ENCODE results near the gene PPP2R5B.

The PPP2R5B gene

DNA sequence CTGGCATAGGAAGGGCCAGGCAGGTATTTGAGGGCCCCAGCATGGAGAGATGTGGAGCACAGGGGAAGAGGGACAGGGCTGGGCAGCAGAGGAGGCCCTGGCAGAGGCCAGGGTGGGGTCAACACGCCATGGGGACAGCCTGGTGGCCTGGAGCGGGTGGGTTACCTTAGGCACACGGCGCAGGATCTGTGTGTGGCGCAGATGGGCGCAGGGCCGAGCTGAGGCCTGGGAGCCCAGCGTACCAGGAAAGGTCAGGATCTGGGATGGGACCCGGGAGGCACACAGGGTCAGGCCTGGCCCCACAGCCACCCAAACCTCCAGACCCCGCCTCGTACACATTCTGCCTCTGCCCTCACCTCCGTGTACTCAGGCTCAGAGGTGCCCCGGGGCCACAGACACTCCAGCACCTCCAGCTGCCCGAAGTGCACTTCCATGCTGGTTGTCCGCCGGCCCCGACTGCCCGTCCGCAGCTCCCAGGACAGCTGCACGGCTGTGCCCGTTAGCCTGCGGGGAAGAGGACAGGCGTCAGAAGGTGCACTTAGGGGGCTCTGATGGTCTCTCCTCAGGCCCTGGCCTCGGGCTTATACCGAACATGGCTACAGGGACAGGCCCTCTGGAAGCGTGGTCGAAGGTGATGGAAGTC lies 13.9 kb upstream of the PPP2R5B start:
- no peak for DNase-seq

DNA sequence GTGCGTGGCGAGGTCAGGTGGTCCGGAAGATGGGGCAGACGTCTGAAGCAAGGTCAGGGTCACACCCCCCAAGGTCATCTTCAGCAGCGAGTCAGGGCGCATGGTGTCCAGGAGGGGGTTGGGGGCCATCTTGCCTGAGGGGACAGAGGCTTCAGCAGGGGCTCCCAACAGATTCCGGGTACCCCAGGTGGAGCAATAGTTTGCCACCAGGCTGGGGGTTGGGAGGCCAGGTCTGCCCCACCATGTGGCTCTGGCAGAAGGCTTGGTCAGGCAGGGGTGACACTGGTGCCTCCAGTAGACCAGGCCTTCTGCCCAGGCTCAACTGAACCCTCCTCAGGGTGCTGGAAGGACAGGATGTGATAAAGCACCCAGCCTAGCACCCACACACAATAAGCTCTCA lies 13.3 kb upstream of the PPP2R5B start:
- no peak for DNase-seq

DNA sequence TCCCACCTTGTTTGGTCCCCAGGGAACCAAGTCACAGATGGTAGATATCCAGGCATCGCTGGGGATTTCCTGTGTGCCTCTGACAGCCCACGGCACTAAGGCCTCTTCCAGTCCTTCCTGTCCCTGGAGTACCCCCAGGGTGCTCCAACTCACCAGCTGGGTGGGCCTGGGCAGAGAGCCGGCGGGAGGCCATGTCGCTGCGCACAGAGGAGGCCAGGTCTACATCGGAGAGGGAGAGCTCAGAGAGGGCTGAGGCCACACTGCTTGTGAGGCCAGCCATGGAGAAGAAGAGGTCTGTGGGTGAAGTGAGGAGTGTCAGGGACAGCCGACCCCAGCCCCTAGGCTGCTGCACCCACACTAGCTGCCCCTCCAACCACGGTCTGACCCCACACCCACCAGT lies 12.8 kb upstream of the PPP2R5B start:
- no peak for DNase-seq

DNA sequence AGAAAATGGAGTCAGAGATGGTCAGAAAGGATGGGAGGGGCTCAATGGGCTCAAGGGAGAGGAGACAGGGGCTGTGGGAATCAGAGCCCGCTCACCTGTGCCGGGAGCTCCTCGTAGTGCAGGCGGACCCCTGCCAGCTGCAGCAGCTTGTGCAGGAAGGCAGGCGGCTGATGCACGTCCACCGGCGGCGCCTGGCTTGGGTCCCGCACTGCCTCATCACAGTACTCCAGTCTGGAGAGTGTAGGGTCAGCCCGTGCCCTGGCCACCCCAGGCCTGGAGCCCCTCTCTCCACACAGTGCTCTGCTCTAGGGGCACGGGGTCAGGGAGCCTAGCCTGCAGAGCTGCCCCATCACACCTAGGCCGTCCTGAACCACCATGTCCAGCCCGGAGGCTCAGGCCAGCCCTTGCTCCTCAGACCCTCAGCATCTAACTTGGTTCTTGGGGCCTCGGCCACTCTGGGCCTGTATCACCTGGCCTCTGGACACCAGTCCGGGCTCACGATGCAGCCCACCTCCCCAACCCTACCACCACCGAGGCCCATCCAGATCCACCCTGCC lies 11.2 kb upstream of the PPP2R5B start:
- no peak for DNase-seq

DNA sequence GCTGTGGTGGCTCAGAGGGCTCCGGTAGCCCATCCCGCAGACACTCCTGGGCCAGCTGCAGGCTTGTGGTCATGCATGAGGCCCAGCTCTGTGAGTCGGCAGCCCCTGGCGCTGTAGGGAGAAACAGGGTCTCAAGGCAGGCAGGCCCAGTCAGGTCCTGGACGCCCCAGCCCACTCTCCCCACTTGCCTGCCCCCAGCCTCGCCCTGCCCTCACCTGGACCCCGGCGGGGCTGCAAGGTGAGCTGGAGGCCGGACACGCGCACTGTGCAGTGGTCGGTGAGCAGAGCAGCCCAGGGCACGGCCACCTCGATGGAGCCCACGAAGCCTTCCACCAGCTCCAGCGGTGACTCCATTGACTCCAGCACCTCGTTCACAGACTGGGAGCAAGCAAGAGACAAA lies 10.4 kb upstream of the PPP2R5B start:
- DNase-seq = no peak

DNA sequence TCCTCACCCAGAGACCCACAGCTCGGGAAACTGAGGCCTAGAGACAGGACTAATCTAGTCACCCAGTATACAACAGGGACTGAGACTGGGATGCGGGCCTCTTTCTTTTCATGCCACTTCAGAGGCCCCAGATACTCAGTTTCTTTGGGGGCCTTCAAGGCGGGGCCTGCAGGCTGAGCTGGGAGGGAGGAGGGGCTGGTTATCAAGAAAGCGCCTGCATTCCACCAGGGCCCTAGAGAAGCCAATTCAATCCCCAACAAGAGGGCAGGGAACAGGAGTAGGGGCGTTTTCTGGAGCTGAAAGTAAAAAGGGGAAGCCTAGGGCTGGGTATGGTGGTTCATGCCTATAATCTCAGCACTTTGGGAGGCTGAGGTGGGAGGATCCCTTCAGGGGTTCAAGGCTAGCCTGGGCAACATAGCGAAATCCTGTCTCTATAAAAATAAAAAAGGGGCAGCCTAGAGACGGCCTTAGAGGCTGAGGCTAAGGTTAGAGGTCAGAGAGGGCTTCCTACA lies 9.1 kb upstream of the PPP2R5B start:
- no peak for DNase-seq

DNA sequence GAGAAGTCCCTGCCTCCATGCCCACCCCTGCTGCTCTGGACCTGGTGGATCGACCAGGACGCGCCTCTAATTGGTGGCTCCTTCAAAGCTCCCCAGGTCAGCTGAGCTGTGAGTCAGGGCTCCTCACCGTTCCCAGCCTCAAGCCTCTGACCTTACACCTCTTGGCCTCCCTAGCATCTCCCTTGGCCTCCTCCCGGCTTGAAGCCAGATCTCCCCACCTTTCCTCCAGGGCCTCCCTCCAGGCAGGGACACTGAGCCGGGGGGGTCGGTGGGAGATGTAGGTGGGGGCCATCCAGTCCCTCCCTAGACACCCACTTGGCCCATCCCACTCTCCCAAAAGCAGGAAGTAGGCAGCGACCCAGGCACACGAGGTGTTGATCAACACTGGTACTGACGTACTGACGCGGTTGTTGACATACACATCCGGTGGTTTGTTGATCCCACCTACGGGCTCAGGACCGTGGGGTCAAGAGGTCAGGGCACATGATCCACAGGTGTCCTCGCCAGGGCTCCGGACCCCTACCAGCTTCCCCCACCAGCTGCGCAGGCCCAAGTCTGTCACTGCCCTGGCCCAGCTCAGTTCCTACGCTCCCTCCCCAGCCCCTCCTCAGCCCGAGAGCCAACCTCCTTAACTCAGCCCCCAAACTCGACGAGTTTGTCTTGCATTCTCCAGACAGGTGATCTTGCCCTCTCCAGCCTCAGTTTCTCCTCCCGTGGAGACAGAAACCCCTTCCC lies 8.3 kb upstream of the PPP2R5B start:
- no peak for DNase-seq

DNA sequence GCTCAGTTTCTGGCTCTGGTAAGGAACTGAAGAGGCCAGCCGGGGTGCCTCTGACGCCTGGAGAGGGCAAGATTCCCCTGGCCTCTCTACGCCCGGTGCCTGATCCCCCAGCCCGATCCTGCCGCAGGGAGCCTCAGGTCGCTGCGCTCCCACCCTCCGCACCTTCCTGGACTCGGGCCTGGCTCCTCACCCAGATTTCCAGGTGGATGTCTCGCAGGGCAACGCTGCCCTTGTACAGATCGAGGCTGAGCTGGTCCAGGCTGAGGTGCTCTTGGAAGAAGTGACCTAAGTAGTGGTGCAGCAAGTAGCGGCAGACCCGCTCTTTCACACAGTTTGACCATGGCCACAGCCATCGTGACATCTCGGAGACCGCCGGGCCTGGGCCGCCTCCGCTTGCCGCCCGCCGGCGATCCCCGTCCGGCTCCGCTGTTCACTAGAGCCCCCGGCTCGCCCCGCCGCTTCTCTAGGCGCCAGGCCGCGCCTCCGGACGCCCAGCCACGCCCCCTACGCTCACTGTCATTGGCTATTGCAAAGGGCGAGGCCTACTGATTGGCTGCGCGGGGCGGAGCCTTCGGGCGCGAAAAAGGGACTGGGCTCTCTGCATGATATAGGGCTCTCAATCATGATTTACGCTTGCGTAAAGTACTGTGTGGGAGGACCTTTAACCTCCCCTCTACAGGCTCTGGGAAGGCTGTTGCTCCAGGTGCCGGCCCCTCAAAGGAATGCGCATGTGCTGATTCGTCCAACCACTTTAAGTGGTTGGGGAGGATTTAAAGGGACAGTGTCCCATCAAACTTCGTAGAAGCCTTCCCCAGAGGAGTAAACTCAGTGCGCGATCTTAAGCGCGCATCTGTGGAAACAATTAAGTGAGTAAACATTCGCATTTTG lies 7.5 kb upstream of the PPP2R5B start, which contains the start of gene ATG2A:
TSS of gene ATG2A (minus strand) at position 435 of the 888 bp plus-strand sequence. CDS start at position 361, 74 bp downstream.
- peak; percentile 98 for DNase-seq

DNA sequence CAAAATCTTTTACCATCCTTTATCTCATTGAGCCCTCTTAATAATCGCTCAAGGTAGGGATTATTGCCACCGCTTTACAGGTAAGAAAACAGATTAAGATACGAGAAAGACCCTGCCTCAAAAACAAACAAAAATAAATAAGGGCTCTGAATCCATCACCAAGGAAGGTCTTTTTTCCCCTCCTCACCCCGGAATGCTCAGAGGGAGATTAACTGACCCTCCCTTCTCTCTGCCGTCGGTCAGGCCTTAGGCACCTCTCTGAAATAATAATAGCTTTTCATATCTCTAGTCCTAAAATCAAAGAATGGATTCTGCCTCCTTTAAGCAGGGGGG lies 6.9 kb upstream of the PPP2R5B start:
- no peak for DNase-seq

DNA sequence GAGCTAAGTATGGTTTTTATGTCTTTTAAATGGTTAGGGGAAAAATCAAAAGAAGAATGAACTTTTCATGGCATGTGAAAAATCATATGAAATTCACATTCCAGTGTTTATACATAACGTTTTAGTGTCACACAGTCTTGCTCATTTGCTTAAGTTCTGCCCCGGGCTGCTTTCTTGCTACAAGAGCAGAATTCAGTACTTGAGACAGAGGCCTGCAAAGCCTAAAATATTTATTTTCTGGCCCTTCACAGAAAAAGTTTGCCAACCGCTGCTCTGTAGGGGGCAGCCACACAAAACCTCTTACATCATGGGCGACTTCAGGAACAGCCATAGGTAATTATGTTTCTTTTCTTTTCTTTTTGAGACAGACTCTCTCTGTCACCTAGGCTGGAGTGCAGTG lies 6.5 kb upstream of the PPP2R5B start:
- DNase-seq = no peak

DNA sequence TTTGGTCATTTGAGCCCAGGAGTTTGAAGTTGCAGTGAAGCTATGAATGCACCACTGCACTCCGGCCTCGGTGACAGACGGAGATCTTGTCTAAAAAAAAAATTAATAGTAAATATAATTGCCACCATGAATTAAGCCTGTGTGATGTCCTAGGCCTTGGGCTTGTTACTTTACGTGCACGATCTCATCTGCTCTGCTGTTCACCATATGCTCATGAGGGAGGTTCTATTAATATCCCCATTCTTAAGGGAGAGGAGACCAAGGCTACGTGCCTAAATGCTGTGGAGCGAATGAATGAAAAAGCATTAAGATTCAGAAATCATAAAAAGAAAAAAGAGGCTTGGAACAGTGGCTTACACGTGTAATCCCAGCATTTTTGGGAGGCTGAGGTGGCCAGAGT lies 4.9 kb upstream of the PPP2R5B start:
- no peak for DNase-seq

DNA sequence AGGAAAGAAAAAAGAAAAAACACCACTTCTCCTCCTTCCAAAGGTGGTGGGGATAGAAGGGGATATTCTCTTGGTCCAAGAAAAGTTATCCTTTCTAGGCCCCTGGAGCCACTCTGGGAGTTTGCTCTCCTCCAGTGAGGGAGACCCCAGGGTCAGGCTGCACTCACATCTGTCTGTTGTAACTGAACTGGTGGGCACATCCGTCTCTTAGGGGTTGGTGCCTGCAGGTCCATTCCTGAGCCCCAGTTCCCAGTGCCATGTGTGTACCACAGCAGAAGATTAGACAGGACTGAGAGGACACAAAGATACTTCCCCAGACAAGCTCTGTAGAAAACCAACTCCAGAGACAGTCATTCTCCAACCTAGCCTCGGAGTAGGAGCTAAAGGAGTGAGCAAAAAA lies 4.4 kb upstream of the PPP2R5B start:
- no peak for DNase-seq

DNA sequence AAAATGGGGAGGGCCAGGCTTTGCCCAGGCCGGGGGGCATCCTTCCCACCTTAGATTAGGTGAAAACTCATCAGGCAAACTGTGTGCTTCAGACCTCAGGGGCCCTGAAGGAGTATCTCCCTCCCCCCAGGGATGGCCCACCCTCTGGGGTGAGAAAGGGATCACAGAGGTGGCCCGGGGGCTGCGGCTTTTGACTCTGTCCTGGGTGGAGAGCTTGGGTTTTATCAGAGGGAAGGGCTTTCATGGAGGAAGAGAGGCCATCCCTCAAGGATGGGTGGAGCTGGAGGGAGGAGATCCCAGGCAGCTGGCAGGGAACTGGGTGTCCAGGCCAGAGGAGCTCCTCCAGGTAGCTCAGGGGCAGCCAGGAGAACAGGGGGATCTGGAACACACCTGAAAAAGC lies 3.1 kb upstream of the PPP2R5B start:
- DNase-seq = no peak

DNA sequence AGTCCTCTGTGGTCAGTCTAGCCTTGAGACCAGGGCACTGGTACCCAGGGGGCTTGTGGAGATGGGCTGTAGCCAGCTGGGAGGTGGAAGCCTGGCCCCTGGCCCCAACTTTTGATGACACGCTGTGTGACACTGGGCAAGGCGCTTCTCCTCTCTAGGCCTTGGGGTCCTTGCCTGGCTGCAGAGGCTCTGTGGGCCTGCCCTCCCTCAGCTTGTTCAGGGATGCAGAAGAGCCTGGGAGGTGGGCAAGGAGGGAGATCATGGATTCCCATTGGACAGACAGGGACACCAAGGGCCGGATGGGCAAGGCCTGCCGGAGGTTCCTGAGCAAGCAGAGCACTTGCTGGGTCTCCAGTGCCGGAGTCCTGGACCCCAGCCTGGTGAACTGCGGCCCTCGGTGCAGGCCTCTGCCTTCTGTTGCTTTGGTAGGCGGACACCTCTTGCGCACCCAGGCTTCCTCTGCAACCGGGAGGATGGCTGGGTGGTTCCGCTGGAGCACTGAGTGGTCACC lies 1.3 kb upstream of the PPP2R5B start:
- DNase-seq = no peak

DNA sequence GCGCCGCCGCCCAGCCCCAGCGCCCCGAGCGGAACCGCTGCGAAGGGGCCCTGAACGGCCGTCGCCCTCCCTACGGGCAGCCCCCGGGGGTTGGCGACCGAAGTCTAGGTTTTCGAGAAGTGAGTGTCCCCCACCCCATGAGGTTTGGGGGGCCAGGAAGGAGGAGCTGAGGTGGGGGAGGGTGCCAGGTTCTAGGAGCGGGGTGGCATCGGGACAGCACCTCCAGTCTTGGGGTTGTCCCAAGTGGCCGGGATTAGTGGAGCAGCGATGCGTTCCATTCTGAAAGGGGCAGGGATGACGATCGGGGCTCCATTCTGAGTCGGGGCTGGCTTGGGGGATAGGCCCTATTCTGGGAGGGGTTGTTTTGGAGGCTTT lies 408 bp downstream of the PPP2R5B start:
- DNase-seq = no peak

DNA sequence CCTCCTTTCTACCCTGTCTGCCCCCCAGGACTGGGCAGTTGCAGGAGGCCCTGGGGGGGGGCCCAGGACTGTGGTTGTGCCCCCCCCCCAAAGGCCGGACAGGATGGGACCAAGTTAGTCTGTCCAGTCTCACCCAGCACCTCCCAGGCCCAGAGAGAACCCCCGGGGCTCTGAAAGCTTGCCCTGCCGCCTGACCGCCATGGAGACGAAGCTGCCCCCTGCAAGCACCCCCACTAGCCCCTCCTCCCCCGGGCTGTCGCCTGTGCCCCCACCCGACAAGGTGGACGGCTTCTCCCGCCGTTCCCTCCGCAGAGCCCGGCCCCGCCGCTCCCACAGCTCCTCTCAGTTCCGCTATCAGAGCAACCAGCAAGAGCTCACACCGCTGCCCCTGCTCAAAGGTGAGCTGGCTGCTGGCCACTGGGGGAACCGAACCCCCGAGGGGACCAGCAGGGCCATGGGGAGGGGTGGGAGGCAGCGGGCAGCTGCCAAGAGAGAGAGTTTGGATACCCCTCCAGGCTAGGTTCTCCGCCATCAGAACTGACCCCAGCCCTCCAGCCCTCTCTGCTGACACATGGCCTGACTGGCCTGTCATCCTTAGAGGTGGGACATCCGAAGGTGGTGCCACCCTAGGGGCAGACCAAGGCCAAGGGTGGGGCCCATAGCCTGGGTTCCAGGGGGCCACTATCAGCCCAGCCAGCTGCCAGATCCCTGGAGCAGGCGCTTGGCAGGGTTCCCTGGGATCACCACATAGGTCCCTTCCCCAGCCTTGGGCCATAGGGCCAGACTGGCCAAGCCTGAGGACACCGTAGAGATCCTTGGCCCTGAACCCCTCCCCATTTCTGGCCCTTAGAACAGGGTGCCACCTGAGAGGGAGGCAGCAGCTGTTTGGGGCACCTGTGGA lies 1.3 kb downstream of the PPP2R5B start:
- DNase-seq = no peak

DNA sequence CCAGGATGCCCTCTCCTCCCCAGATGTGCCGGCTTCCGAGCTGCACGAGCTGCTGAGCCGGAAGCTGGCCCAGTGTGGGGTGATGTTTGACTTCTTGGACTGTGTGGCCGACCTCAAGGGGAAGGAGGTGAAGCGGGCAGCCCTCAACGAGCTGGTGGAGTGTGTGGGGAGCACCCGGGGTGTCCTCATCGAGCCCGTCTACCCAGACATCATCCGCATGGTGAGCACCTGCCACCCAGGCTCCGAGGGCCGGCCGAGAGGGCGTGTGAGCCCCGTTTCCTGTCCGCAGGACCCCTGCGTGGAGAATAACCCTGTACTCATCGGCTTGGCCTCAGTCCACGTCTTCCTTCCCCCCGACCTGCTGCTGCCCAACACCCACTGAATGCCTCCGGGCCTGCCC lies 2.2 kb downstream of the PPP2R5B start:
- DNase-seq = no peak

DNA sequence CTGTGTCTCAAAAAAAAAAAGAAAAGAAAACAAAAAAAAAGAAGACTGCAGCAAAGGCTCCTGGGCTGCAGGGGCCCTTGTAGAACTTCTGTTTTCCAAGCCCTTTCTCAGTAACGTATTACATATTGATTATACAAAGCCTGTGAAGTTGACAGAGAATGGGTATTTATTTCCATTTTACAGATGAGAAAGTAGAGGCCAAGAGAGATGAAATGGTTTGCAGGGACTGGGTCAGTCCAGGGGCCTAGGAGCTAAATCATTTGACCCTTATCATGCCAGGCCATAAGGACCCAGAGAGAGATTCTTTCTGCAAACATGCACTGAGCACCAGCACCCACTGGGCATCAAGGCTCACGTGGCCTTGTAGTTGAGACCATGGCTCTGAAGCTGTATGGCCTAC lies 4.5 kb downstream of the PPP2R5B start:
- no peak for DNase-seq

DNA sequence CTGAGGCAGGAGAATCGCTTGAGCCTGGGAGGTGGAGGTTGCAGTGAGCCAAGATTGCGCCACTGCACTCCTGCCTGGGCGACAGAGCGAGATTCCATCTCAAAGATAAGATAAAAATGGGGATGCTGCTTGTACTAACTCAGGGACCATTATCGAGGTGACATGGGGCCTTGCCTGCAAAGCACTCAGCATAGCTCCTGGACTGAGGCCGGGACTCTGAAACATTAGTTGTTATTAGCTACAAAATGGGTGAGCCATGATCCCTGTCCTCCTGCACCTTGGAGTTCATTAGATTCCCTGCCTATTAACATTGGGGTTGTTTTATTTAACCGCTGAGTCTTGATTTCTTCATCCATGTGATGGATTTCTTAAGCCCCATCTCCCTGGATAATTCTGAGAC lies 5.1 kb downstream of the PPP2R5B start:
- no peak for DNase-seq

DNA sequence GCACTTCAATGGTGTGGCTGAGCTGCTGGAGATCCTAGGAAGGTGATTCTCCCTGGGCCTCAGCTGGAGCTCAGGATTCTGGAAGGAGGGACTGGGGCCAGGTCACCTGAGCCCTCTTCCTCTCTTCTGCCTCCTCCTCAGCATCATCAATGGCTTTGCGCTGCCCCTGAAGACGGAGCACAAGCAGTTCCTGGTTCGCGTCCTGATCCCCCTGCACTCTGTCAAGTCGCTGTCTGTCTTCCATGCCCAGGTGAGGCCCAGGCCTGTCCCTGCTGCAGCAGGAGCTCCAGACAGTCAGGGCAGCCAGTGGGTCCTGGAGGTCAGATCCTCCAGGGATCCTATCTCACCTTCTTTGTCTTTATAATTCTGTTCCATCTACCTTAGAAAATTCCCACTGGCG lies 5.9 kb downstream of the PPP2R5B start:
- no peak for DNase-seq

DNA sequence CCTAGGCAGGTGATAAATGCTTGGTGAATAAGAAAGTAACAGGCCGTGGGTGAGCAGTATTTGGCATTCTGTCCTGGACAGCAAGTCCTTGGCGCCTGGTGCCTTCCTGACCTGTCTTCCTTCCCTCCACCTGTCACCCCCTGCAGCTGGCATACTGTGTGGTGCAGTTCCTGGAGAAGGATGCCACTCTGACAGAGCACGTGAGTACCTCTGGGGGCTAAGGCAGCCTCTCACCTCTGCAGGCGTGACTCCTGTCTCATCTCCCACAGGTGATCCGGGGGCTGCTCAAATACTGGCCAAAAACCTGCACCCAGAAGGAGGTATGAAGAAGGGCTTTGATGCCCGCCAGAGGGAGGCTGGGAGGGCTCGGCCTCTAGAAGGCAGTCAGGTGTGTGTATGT lies 6.8 kb downstream of the PPP2R5B start:
- DNase-seq = no peak

DNA sequence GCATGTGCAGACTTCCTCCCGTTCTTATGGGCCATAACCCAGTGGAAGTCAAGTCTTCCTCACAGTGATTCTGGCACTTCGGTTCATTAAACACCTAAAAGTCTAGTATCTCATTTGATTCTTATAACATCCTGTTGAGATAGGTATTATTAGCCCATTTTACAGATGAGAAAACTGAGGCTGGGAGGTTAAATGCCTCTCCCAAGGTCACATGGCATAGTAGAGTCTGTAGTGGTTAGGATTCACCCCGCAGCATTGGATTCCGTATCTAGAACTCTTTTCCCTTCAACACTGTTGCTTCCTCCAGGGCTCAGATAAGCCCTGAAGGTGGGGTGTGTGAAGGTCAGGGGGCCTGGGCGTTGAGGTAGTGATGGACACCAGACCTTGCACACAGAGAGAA lies 7.8 kb downstream of the PPP2R5B start:
- DNase-seq = no peak
